Measurements from ENCODE around the gene SIAH3.

Gene SIAH3

DNA sequence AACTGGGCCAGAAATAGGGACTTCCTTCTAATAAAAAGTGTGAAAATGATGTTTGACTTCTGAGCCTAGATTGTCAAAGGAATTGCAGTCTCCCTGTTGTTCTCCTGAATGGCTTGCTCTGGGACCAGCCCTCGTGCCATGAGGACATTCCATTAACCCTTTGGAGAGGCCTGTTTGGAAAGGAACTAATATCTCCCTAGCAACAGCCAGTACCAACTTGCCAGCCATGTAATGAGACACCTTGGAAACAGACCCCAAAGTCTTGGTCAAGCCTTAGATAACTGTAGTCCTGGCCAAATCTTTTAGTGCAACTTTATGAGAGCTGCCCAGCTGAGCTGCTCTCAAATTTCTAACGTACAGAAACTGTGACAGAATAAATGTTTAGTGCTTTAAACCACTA lies 8.2 kb upstream of the SIAH3 start:
- TF ChIP-seq, protein P1, sequence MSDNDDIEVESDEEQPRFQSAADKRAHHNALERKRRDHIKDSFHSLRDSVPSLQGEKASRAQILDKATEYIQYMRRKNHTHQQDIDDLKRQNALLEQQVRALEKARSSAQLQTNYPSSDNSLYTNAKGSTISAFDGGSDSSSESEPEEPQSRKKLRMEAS (IDR thresholded peaks at IDR 0.05), result peak; percentile 52; the same call in 1 of the 2 replicates
- TF ChIP-seq CREB1 (IDR thresholded peaks at IDR 0.05; ENCODE audit: low read depth), result no peak

DNA sequence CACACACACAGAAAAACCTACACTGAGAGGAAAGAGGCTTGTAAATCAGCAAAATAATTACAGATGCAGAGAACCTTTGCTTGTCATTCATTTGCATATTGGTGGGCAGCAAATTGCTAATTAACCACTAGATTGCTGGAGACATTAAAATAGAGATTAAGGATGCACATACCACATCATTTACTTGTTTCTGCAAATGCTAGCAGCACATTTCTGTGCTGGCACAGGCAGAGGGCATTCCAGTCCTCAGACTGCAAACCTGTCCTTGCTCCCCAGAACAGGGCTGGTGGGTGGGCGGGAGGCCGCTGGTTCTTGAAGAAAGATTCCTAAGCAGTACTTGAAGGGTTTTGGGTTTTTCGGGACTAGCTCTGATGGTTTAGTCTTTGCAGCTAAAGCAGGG lies 941 bp upstream of the SIAH3 start:
- TF ChIP-seq TEAD4 (IDR thresholded peaks at IDR 0.05) (no peak), CEBPB (IDR thresholded peaks at IDR 0.05) (no peak), EP300 (IDR thresholded peaks at IDR 0.05; ENCODE audit: borderline replicate concordance) (no peak), NFIC (IDR thresholded peaks at IDR 0.05) (no peak), EGR1 (IDR thresholded peaks at IDR 0.05) (no peak), YY1 (IDR thresholded peaks at IDR 0.05; ENCODE audit: low read depth) (no peak), CREB1 (IDR thresholded peaks at IDR 0.05; ENCODE audit: low read depth) (no peak), TAF1 (IDR thresholded peaks at IDR 0.05; ENCODE audit: low read depth) (no peak)
- TF ChIP-seq, protein P1 (IDR thresholded peaks at IDR 0.05), result no peak
- TF ChIP-seq, protein P2, sequence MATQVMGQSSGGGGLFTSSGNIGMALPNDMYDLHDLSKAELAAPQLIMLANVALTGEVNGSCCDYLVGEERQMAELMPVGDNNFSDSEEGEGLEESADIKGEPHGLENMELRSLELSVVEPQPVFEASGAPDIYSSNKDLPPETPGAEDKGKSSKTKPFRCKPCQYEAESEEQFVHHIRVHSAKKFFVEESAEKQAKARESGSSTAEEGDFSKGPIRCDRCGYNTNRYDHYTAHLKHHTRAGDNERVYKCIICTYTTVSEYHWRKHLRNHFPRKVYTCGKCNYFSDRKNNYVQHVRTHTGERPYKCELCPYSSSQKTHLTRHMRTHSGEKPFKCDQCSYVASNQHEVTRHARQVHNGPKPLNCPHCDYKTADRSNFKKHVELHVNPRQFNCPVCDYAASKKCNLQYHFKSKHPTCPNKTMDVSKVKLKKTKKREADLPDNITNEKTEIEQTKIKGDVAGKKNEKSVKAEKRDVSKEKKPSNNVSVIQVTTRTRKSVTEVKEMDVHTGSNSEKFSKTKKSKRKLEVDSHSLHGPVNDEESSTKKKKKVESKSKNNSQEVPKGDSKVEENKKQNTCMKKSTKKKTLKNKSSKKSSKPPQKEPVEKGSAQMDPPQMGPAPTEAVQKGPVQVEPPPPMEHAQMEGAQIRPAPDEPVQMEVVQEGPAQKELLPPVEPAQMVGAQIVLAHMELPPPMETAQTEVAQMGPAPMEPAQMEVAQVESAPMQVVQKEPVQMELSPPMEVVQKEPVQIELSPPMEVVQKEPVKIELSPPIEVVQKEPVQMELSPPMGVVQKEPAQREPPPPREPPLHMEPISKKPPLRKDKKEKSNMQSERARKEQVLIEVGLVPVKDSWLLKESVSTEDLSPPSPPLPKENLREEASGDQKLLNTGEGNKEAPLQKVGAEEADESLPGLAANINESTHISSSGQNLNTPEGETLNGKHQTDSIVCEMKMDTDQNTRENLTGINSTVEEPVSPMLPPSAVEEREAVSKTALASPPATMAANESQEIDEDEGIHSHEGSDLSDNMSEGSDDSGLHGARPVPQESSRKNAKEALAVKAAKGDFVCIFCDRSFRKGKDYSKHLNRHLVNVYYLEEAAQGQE (IDR thresholded peaks at IDR 0.05; ENCODE audit: low read depth), result no peak

DNA sequence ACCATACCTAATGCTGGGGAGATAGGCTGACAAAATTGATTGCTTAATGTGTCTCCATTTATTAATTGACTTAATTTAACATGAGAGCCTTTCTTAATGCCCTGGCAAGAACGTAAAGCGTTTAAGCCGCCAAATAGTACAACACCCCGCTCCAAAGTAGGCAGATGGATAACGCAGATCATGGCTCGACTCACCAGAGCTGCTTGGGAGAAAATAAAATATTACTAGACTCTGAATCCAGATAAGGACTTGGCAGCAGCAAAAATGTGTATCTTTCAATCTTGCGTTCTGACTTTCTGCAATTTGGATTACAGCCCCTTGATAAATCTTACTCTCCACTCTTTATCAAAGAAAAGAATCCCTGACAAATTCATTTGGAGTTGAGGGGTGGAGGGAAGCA lies 403 bp upstream of the SIAH3 start:
- TF ChIP-seq FOXM1 (IDR thresholded peaks at IDR 0.05; ENCODE audit: borderline replicate concordance, low read depth) (no peak), TAF1 (IDR thresholded peaks at IDR 0.05; ENCODE audit: low read depth) (no peak), TEAD4 (IDR thresholded peaks at IDR 0.05) (no peak), YY1 (IDR thresholded peaks at IDR 0.05; ENCODE audit: low read depth) (no peak), NFIC (IDR thresholded peaks at IDR 0.05) (no peak), ZBTB7A (IDR thresholded peaks at IDR 0.05; ENCODE audit: low read depth) (no peak), RAD21 (IDR thresholded peaks at IDR 0.05; ENCODE audit: low read depth) (no peak), EP300 (IDR thresholded peaks at IDR 0.05; ENCODE audit: borderline replicate concordance) (no peak)
- TF ChIP-seq, protein P1 (IDR thresholded peaks at IDR 0.05), result no peak

DNA sequence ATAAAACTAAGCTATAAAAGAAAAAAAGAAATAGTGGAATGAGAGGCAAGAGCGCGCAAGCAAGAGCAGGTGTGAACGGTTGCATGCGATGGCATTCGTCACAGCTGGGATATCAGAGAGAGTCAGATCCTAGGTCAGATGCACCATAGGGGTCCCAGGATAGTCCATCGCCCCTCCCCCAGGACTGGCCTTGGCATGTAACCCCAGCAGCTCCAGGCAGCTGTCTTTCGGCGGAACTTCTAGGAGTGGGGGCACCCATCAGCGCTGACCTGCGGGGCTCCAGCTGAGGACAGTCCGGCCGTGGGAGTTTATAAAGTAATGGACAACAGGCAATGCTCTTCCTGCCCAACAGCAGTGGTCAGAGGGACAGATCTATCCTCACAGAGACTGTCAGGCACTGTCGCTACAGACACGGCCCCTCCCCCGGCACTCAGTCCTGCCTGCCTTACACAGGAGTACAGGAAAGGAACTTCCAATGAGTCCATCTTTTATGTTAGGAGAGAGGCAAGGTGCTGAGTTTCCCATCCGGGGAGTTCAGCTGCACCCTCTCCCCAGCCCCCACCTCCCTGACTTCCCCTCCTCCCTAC lies 1.4 kb downstream of the SIAH3 start:
- TF ChIP-seq CEBPB (IDR thresholded peaks at IDR 0.05) (no peak), EP300 (IDR thresholded peaks at IDR 0.05; ENCODE audit: borderline replicate concordance) (no peak), CREB1 (IDR thresholded peaks at IDR 0.05; ENCODE audit: low read depth) (no peak), RAD21 (IDR thresholded peaks at IDR 0.05; ENCODE audit: low read depth) (no peak), NFIC (IDR thresholded peaks at IDR 0.05) (no peak), TEAD4 (IDR thresholded peaks at IDR 0.05) (no peak), TCF12 (IDR thresholded peaks at IDR 0.05; ENCODE audit: low read depth) (no peak), YY1 (IDR thresholded peaks at IDR 0.05; ENCODE audit: low read depth) (no peak), TAF1 (IDR thresholded peaks at IDR 0.05; ENCODE audit: low read depth) (no peak), FOXM1 (IDR thresholded peaks at IDR 0.05; ENCODE audit: borderline replicate concordance, low read depth) (no peak), EGR1 (IDR thresholded peaks at IDR 0.05) (no peak), ZBTB7A (IDR thresholded peaks at IDR 0.05; ENCODE audit: low read depth) (no peak)
- TF ChIP-seq, protein P2 (IDR thresholded peaks at IDR 0.05; ENCODE audit: low read depth), result no peak
- TF ChIP-seq, protein P1 (IDR thresholded peaks at IDR 0.05), result no peak
- TF ChIP-seq, protein P3, sequence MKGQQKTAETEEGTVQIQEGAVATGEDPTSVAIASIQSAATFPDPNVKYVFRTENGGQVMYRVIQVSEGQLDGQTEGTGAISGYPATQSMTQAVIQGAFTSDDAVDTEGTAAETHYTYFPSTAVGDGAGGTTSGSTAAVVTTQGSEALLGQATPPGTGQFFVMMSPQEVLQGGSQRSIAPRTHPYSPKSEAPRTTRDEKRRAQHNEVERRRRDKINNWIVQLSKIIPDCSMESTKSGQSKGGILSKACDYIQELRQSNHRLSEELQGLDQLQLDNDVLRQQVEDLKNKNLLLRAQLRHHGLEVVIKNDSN (IDR thresholded peaks at IDR 0.05), result no peak

DNA sequence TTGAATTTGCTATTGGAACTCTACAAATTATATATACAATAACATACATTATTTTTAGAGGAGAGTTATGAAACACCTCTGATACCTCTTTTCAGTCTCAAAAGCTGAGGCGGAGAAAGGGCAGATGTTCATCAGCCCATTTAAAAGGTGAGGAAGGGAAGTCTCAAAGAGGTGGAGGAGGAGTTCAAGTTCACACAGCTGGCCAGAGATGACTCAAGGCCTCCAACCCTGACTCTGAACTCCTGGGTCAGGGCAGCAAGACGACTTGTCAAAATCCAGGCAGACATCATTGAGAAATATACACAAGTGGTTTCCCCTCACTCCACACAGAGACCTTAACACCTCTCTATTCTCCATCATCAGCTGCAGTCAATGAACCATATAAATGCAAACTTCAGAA lies 2.1 kb downstream of the SIAH3 start:
- no peak for TF ChIP-seq EGR1 (IDR thresholded peaks at IDR 0.05)
- no peak for TF ChIP-seq TAF1 (IDR thresholded peaks at IDR 0.05; ENCODE audit: low read depth)
- TF ChIP-seq FOXM1 (IDR thresholded peaks at IDR 0.05; ENCODE audit: borderline replicate concordance, low read depth), result no peak
- no peak for TF ChIP-seq CEBPB (IDR thresholded peaks at IDR 0.05)
- TF ChIP-seq YY1 (IDR thresholded peaks at IDR 0.05; ENCODE audit: low read depth), result no peak
- TF ChIP-seq, protein P3 (IDR thresholded peaks at IDR 0.05), result no peak
- no peak for TF ChIP-seq NFIC (IDR thresholded peaks at IDR 0.05)
- no peak for TF ChIP-seq TEAD4 (IDR thresholded peaks at IDR 0.05)
- TF ChIP-seq RAD21 (IDR thresholded peaks at IDR 0.05; ENCODE audit: low read depth), result no peak
- no peak for TF ChIP-seq TCF12 (IDR thresholded peaks at IDR 0.05; ENCODE audit: low read depth)
- TF ChIP-seq, protein P1 (IDR thresholded peaks at IDR 0.05), result no peak
- no peak for TF ChIP-seq ZBTB7A (IDR thresholded peaks at IDR 0.05; ENCODE audit: low read depth)
- TF ChIP-seq CREB1 (IDR thresholded peaks at IDR 0.05; ENCODE audit: low read depth), result no peak
- TF ChIP-seq, protein P2 (IDR thresholded peaks at IDR 0.05; ENCODE audit: low read depth), result no peak
- TF ChIP-seq EP300 (IDR thresholded peaks at IDR 0.05; ENCODE audit: borderline replicate concordance), result no peak
